Measurements from ENCODE around the gene MIEN1. TPM values are rescaled to one million over a fixed set of nuclear protein-coding genes. Genes with fewer than 3 reads are reported as not detected.
"Not testable (repeated sequence)": the region's sequence is repeated elsewhere in the genome, so short reads cannot be mapped to it uniquely, and the experiment has no call there.

The MIEN1 gene
- total and polyA plus RNA-seq, 5 donors: 53.6 to 152 (median 65.3) TPM

DNA sequence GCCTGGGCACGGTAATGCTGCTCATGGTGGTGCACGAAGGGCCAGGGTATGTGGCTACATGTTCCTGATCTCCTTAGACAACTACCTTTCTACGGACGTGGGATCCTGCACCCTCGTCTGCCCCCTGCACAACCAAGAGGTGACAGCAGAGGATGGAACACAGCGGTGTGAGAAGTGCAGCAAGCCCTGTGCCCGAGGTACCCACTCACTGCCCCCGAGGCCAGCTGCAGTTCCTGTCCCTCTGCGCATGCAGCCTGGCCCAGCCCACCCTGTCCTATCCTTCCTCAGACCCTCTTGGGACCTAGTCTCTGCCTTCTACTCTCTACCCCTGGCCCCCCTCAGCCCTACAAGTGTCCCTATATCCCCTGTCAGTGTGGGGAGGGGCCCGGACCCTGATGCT is 18.5 kb downstream of the MIEN1 start:
- DNase-seq (peak in 1 of 3 donors; percentile 38), ATAC-seq (no peak)
- no peak overlapping the region for H3K27ac ChIP-seq (ENCODE audit: low read length)
- WGBS: 85% methylated on average over 10 of the region's 10 CpGs
- no peaks in the 10 kb centered on the region for H3K4me1 ChIP-seq (ENCODE audit: control insufficient read depth, insufficient read depth, low read length)
- intact Hi-C loops (cut with DNase I): no loop called here
- H3K4me3 ChIP-seq (ENCODE audit: low read length): no peak overlapping the region
- H3K27me3 ChIP-seq (ENCODE audit: control insufficient read depth, insufficient read depth): no peaks in the 10 kb centered on the region
- no peaks in the 10 kb centered on the region for H3K9me3 ChIP-seq (ENCODE audit: control insufficient read depth, low read length)

- ATAC-seq; H3K4me1 ChIP-seq (ENCODE audit: control insufficient read depth, insufficient read depth, low read length); H3K27ac ChIP-seq (ENCODE audit: low read length); DNase-seq; intact Hi-C loops (cut with DNase I); H3K4me3 ChIP-seq (ENCODE audit: low read length); H3K27me3 ChIP-seq (ENCODE audit: control insufficient read depth, insufficient read depth); H3K9me3 ChIP-seq (ENCODE audit: control insufficient read depth, low read length): not testable (repeated sequence)
- 85% methylated on average over 11 of the region's 11 CpGs for WGBS
Observed at GRCh38 chr17:39711071-39711470, 19.3 kb downstream of the MIEN1 start.

DNA sequence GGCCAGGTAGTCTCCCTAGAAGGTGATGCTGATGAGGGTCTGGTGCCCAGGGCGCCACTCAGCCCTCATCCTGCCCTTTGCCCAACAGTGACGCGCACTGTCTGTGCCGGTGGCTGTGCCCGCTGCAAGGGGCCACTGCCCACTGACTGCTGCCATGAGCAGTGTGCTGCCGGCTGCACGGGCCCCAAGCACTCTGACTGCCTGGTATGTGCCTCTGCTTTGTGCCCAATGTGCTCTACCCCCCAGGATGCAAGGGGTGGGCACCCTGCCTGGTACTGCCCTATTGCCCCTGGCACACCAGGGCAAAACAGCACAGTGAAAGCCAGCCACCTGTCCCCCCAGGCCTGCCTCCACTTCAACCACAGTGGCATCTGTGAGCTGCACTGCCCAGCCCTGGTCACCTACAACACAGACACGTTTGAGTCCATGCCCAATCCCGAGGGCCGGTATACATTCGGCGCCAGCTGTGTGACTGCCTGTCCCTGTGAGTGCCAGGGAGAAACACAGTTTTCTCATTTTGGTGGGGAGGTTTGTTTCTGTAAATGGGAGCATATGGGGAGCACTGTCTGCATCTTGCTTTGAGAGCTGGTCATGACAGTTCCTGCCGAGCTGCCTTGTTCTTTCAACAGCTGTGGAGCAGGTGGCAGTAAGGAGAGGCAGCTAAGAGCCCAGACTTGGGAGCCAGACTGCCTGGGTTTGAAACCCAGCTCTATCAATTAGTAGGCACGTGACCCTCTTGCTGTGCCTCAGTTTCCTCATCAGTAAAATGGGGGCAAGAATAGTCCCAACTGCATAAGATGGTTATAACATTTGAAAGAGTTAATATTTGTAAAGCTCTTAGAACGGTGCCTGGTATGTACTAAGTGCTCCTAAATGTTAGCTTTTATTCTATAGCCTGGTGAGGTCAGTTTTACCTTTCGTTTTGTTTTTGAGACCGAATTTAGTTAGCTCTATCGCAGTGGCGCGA is 20.1 kb downstream of the MIEN1 start:
- WGBS: 89% methylated on average over 20 of the region's 20 CpGs
- no peaks in the 10 kb centered on the region for H3K9me3 ChIP-seq (ENCODE audit: control insufficient read depth, low read length)
- ATAC-seq: no peak

GRCh38 chr17:39709319-39709997 is 20.9 kb downstream of the MIEN1 start:
- DNase-seq (no peak), ATAC-seq (no peak)
- Histone ChIP-seq H3K9me3 (ENCODE audit: control insufficient read depth, low read length) (no peaks in the 10 kb centered on the region), H3K4me1 (ENCODE audit: control insufficient read depth, insufficient read depth, low read length) (peaks cover 7% of the 10 kb centered on the region), H3K4me3 (ENCODE audit: low read length) (no peak overlapping the region), H3K27ac (ENCODE audit: low read length) (no peak overlapping the region), H3K27me3 (ENCODE audit: control insufficient read depth, insufficient read depth) (no peaks in the 10 kb centered on the region)
- WGBS: 84% methylated on average over 14 of the region's 14 CpGs
- intact Hi-C loops (cut with DNase I): loop anchor here in 1 of 4 donors (10.0 kb wide), 1 partner anchor 65 kb away; no protein-coding TSS in a partner anchor

More for the DNA sequence above, 20.1 kb downstream of the MIEN1 start:
- H3K4me3 ChIP-seq (ENCODE audit: low read length): no peak overlapping the region
- H3K27me3 ChIP-seq (ENCODE audit: control insufficient read depth, insufficient read depth): no peaks in the 10 kb centered on the region
- intact Hi-C loops (cut with DNase I): loop anchor here in 1 of 4 donors (10.0 kb wide), 1 partner anchor 65 kb away; no protein-coding TSS in a partner anchor
- H3K27ac ChIP-seq (ENCODE audit: low read length): no peak overlapping the region
- peaks cover 3% of the 10 kb centered on the region for H3K4me1 ChIP-seq (ENCODE audit: control insufficient read depth, insufficient read depth, low read length)
- no peak for DNase-seq

DNA sequence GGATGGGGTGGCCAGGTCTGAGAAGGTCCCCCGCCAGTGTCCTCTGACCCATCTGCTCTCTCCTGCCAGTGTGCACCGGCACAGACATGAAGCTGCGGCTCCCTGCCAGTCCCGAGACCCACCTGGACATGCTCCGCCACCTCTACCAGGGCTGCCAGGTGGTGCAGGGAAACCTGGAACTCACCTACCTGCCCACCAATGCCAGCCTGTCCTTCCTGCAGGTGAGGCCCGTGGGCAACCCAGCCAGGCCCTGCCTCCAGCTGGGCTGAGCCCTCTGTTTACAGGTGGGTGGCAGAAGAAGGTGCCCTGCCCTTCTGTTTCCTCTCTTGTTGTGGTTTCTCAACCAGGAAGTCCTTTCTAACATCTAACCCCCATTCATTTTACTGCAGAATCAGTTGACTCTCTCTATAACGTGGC is 23.4 kb downstream of the MIEN1 start:
- ATAC-seq (no peak), DNase-seq (no peak)
- H3K4me1 ChIP-seq (ENCODE audit: control insufficient read depth, insufficient read depth, low read length): peaks cover 9% of the 10 kb centered on the region
- H3K9me3 ChIP-seq (ENCODE audit: control insufficient read depth, low read length): no peaks in the 10 kb centered on the region
- no peak overlapping the region for H3K4me3 ChIP-seq (ENCODE audit: low read length)
- intact Hi-C loops (cut with DNase I): loop anchor here in 1 of 4 donors (10.0 kb wide), 1 partner anchor 62 kb away; no protein-coding TSS in a partner anchor
- 78% methylated on average over 7 of the region's 7 CpGs for WGBS
- H3K27me3 ChIP-seq (ENCODE audit: control insufficient read depth, insufficient read depth): no peaks in the 10 kb centered on the region
- H3K27ac ChIP-seq (ENCODE audit: low read length): no peak overlapping the region

DNA sequence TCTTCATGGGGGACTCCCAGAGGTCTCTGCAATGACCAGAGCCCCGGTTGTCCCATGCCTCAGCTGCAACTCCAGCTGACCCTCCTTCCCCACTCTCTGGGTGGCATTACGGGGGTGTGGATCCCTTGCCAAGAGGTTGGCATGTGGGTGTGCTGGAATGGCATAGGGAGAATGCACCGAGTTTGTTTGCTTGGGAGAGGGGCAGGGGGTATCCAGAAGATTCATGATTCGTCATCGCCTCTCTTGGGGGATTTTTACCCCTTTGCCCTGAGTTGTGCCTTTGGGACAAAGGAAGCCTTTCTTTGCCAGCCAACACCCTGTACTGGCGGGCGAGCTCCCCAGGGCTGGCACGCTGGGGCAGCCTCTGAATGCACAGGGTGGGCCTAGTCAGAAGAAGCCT is 23.9 kb downstream of the MIEN1 start:
- DNase-seq (no peak), ATAC-seq (no peak)
- peaks cover 12% of the 10 kb centered on the region for H3K4me1 ChIP-seq (ENCODE audit: control insufficient read depth, insufficient read depth, low read length)
- WGBS: 64% methylated on average over 8 of the region's 8 CpGs
- H3K27me3 ChIP-seq (ENCODE audit: control insufficient read depth, insufficient read depth): no peaks in the 10 kb centered on the region
- no peak overlapping the region for H3K4me3 ChIP-seq (ENCODE audit: low read length)
- intact Hi-C loops (cut with DNase I): loop anchor here in 1 of 4 donors (10.0 kb wide), 1 partner anchor 62 kb away; no protein-coding TSS in a partner anchor
- H3K9me3 ChIP-seq (ENCODE audit: control insufficient read depth, low read length): no peaks in the 10 kb centered on the region
- H3K27ac ChIP-seq (ENCODE audit: low read length): peak overlapping the region; percentile 84

DNA sequence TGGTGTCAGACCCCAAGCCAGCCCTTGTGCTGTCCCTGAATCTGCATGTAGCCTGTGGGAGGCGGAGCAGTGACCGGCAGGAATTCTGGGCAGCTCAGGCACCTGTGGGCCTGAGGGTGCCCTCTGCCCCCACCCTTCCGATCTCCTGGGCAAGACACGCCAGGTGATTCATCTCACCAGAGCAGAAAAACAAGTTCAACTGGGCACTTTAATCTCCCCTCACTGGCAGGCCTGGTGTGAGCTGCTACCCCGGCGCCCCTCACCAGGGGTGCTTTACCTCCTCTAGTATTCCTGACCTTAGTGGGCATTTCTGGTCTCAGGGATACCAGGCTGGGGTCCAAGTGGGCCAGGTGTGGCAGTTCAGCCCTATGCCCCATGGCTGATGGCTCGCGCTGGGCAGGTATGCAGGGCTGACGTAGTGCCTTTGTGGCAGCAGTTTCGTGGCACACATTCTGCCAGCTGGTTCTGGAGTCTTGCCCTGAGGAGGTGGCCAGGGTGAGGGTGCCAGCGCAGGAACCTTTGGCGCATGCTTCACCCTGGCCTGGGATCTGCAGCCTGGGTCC is 24.5 kb downstream of the MIEN1 start:
- no peaks in the 10 kb centered on the region for H3K9me3 ChIP-seq (ENCODE audit: control insufficient read depth, low read length)
- ATAC-seq: peak; percentile 15 to 36
- H3K4me3 ChIP-seq (ENCODE audit: low read length): no peak overlapping the region
- intact Hi-C loops (cut with DNase I): loop anchor here in 1 of 4 donors (10.0 kb wide), 1 partner anchor 61 kb away; no protein-coding TSS in a partner anchor
- 65% methylated on average over 12 of the region's 12 CpGs for WGBS
- DNase-seq: peak in 1 of 3 donors; percentile 71
- peak overlapping the region; percentile 84 for H3K27ac ChIP-seq (ENCODE audit: low read length)
- H3K4me1 ChIP-seq (ENCODE audit: control insufficient read depth, insufficient read depth, low read length): peaks cover 12% of the 10 kb centered on the region
- H3K27me3 ChIP-seq (ENCODE audit: control insufficient read depth, insufficient read depth): no peaks in the 10 kb centered on the region

GRCh38 chr17:39704821-39705551 is 25.3 kb downstream of the MIEN1 start:
- intact Hi-C loops (cut with DNase I): loop anchor here in 1 of 4 donors (10.0 kb wide), 1 partner anchor 60 kb away; no protein-coding TSS in a partner anchor
- ATAC-seq (peak; percentile 5 to 7), DNase-seq (peak in 1 of 3 donors; percentile 66)
- H3K4me3 ChIP-seq (ENCODE audit: low read length): no peak overlapping the region
- no peaks in the 10 kb centered on the region for H3K27me3 ChIP-seq (ENCODE audit: control insufficient read depth, insufficient read depth)
- peaks cover 12% of the 10 kb centered on the region for H3K4me1 ChIP-seq (ENCODE audit: control insufficient read depth, insufficient read depth, low read length)
- 39% methylated on average over 11 of the region's 11 CpGs for WGBS
- peak overlapping the region; percentile 84 for H3K27ac ChIP-seq (ENCODE audit: low read length)
- no peaks in the 10 kb centered on the region for H3K9me3 ChIP-seq (ENCODE audit: control insufficient read depth, low read length)

- 87% methylated on average over 5 of the region's 5 CpGs for WGBS
- no peak overlapping the region for H3K4me3 ChIP-seq (ENCODE audit: low read length)
- H3K27me3 ChIP-seq (ENCODE audit: control insufficient read depth, insufficient read depth): no peaks in the 10 kb centered on the region
- intact Hi-C loops (cut with DNase I): loop anchor here in 1 of 4 donors (10.0 kb wide), 1 partner anchor 59 kb away; no protein-coding TSS in a partner anchor
- H3K27ac ChIP-seq (ENCODE audit: low read length): peak overlapping the region; percentile 49
- H3K9me3 ChIP-seq (ENCODE audit: control insufficient read depth, low read length): no peaks in the 10 kb centered on the region
- H3K4me1 ChIP-seq (ENCODE audit: control insufficient read depth, insufficient read depth, low read length): peaks cover 12% of the 10 kb centered on the region
- DNase-seq (no peak), ATAC-seq (no peak)
Observed at GRCh38 chr17:39703913-39704312, 26.4 kb downstream of the MIEN1 start.

Data from right cardiac atrium (tissue), 5 donors.